ENCODE results near the gene PIK3R2. TPM values are rescaled to one million over a fixed set of nuclear protein-coding genes. Genes with fewer than 3 reads are reported as not detected.

PIK3R2 gene
- total RNA-seq, 1 donor from 2014 or later = 61.2 TPM

DNA sequence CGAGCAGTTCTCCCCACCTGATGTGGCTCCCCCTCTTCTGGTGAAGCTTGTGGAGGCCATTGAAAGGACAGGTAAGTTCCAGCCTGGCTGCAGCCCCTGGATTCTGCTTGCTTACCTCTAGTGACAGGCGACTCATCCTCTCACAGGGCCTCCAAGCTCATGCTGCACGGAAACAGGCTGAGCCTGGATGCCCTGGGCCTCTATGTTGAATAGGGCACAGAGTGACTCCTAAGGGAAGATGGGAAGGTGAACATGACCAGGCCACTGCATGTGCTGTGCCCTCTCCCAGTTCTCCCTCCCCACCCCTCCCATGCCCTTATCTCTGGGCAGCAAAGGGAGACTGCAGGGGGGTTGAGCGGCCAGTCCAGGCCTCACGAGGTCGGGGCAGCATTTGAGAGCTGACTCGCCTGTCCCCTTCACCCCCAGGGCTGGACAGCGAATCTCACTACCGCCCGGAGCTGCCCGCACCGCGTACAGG lies 7.6 kb downstream of the PIK3R2 start:
- no peaks in the 10 kb centered on the region for H3K4me1 Mint-ChIP-seq (ENCODE audit: low read depth)
- DNase-seq (ENCODE audit: low spot score, unreplicated experiment) = no peak
- TF ChIP-seq, protein P1, sequence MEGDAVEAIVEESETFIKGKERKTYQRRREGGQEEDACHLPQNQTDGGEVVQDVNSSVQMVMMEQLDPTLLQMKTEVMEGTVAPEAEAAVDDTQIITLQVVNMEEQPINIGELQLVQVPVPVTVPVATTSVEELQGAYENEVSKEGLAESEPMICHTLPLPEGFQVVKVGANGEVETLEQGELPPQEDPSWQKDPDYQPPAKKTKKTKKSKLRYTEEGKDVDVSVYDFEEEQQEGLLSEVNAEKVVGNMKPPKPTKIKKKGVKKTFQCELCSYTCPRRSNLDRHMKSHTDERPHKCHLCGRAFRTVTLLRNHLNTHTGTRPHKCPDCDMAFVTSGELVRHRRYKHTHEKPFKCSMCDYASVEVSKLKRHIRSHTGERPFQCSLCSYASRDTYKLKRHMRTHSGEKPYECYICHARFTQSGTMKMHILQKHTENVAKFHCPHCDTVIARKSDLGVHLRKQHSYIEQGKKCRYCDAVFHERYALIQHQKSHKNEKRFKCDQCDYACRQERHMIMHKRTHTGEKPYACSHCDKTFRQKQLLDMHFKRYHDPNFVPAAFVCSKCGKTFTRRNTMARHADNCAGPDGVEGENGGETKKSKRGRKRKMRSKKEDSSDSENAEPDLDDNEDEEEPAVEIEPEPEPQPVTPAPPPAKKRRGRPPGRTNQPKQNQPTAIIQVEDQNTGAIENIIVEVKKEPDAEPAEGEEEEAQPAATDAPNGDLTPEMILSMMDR (IDR thresholded peaks at IDR 0.05; ENCODE audit: unreplicated experiment) = no peak
- no peak overlapping the region for H3K4me3 Mint-ChIP-seq (ENCODE audit: low read depth)
- H3K9me3 Mint-ChIP-seq (ENCODE audit: low read depth) = no peaks in the 10 kb centered on the region
- no peak overlapping the region for H3K27ac Mint-ChIP-seq
- peaks cover 13% of the 10 kb centered on the region for H3K36me3 Mint-ChIP-seq (ENCODE audit: insufficient read depth)
- H3K27me3 Mint-ChIP-seq = no peaks in the 10 kb centered on the region

DNA sequence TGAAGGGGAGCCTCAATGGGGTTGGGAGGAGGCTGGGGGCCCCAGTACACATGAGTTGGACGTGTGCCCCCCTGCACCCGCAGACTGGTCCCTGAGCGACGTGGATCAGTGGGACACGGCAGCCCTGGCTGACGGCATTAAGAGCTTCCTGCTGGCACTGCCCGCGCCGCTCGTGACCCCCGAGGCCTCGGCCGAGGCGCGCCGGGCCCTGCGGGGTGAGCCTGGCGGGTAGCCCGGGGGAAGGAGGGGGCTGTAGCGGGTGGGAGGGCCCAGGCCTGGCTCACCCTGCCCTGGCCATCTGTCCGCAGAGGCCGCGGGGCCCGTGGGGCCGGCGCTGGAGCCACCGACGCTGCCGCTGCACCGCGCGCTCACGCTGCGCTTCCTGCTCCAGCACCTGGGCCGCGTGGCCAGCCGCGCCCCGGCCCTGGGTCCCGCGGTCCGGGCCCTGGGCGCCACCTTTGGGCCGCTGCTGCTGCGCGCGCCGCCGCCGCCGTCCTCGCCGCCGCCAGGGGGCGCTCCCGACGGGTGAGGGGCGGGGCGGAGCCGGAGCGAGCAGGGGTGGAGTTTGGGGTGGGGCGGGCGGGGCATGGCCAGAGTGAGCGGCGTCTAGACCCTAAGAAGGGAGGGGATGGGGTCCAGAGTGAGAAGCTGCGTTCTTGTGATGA lies 8.1 kb downstream of the PIK3R2 start:
- Mint-ChIP-seq H3K27me3 (no peaks in the 10 kb centered on the region), H3K9me3 (ENCODE audit: low read depth) (no peaks in the 10 kb centered on the region), H3K27ac (no peak overlapping the region), H3K4me3 (ENCODE audit: low read depth) (no peak overlapping the region), H3K36me3 (ENCODE audit: insufficient read depth) (peaks cover 18% of the 10 kb centered on the region), H3K4me1 (ENCODE audit: low read depth) (no peaks in the 10 kb centered on the region)
- TF ChIP-seq, protein P1 (IDR thresholded peaks at IDR 0.05; ENCODE audit: unreplicated experiment) = peak; percentile 74
- DNase-seq (ENCODE audit: low spot score, unreplicated experiment) = peak; percentile 74

DNA sequence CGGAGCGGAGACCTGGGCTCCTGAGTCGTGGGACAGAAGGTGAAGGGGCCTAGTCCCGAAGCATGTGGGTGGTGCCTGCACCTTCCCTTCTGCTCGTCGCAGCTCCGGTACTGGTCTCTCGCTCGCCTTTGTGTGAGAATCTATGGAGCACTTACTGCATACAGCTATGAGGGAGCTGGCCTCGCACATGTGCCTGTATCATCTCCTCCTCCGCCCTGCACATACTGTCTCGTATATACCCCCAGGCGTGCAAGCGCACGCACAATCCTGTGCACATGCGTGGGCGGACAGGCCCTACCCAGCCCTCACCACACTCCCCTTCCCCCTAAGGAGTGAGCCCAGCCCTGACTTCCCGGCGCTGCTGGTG lies 8.7 kb downstream of the PIK3R2 start:
- no peaks in the 10 kb centered on the region for H3K4me1 Mint-ChIP-seq (ENCODE audit: low read depth)
- peaks cover 16% of the 10 kb centered on the region for H3K36me3 Mint-ChIP-seq (ENCODE audit: insufficient read depth)
- H3K27ac Mint-ChIP-seq = peak overlapping the region; percentile 76
- H3K4me3 Mint-ChIP-seq (ENCODE audit: low read depth) = no peak overlapping the region
- no peak for DNase-seq (ENCODE audit: low spot score, unreplicated experiment)
- no peaks in the 10 kb centered on the region for H3K9me3 Mint-ChIP-seq (ENCODE audit: low read depth)
- H3K27me3 Mint-ChIP-seq = no peaks in the 10 kb centered on the region
- TF ChIP-seq, protein P1 (IDR thresholded peaks at IDR 0.05; ENCODE audit: unreplicated experiment) = peak; percentile 38

DNA sequence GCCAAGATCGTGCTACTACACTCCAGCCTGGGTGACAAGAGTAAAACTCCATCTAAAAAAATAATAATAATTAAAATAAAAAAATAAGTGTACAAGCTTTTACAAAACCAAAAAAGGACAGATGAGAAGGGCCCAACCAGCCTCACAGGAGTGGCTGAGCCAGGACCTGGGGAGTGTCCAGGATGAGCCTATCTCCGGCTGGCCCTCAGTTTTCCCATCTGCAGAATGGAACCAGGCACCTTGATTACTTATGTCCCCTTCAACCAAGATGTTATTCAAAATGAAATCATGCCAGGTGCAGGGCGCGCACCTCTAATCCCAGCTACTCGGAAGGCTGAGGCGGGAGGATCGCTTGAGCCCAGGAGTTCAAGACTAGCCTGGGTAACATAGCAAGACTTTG lies 11.1 kb downstream of the PIK3R2 start:
- TF ChIP-seq, protein P1 (IDR thresholded peaks at IDR 0.05; ENCODE audit: unreplicated experiment) = no peak
- H3K27ac Mint-ChIP-seq = no peak overlapping the region
- no peak overlapping the region for H3K4me3 Mint-ChIP-seq (ENCODE audit: low read depth)
- no peak for DNase-seq (ENCODE audit: low spot score, unreplicated experiment)
- H3K27me3 Mint-ChIP-seq = no peaks in the 10 kb centered on the region
- H3K9me3 Mint-ChIP-seq (ENCODE audit: low read depth) = no peaks in the 10 kb centered on the region
- H3K36me3 Mint-ChIP-seq (ENCODE audit: insufficient read depth) = peaks cover 25% of the 10 kb centered on the region
- H3K4me1 Mint-ChIP-seq (ENCODE audit: low read depth) = no peaks in the 10 kb centered on the region

DNA sequence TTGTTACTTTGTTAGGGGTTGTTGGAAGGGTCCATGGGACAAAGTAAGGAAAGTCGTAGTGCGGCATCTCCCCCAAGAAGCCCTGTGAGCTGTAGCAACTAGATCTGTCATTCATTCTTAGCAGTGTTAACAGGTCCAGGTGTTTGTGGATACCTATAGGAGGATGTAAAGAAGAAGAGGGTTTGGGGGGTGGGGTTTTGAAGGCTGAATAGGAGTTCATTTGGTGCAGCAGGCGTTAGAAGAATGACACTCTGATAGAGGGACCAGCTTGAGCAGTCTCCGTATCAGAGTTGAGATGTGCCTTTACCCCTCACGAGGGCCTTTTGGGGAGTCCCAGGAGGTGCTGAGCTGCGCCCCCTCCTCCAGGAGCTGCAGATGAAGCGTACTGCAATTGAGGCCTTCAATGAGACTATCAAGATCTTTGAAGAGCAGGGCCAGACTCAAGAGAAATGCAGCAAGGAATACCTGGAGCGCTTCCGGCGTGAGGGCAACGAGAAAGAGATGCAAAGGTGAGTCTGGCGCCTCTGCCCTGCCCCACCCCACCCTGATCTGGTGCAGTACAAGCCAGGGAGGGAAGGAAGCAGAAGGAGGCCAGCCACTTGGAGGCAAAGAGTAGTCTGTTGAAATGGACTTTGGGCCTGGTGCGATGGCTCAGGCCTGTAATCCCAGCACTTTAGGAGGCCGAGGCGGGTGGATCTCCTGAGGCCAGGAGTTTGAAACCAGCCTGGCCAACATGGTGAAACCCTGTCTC lies 13.0 kb downstream of the PIK3R2 start:
- H3K4me3 Mint-ChIP-seq (ENCODE audit: low read depth) = no peak overlapping the region
- no peaks in the 10 kb centered on the region for H3K27me3 Mint-ChIP-seq
- no peak for DNase-seq (ENCODE audit: low spot score, unreplicated experiment)
- H3K4me1 Mint-ChIP-seq (ENCODE audit: low read depth) = no peaks in the 10 kb centered on the region
- no peak overlapping the region for H3K27ac Mint-ChIP-seq
- TF ChIP-seq, protein P1 (IDR thresholded peaks at IDR 0.05; ENCODE audit: unreplicated experiment) = no peak
- H3K36me3 Mint-ChIP-seq (ENCODE audit: insufficient read depth) = peaks cover 30% of the 10 kb centered on the region
- no peaks in the 10 kb centered on the region for H3K9me3 Mint-ChIP-seq (ENCODE audit: low read depth)
